ENCODE measurements around the gene GRM5. TPM values are rescaled to one million over a fixed set of nuclear protein-coding genes. Genes with fewer than 3 reads are reported as not detected.
A peak's percentile ranks its signal among the peaks of the same experiment; 100 is the strongest.
"Not testable (repeated sequence)": the region's sequence is repeated elsewhere in the genome, so short reads cannot be mapped to it uniquely, and the experiment has no call there.

The GRM5 gene
- total RNA-seq, 1 donor from 2014 or later, result 0.15 TPM

- DNase-seq (ENCODE audit: low read depth), result peak; percentile 88
Measured at GRCh38 chr11:88543902-88544655, 521.7 kb downstream of the GRM5 start.

GRCh38 chr11:88541006-88541405 is 524.8 kb downstream of the GRM5 start:
- no peak for DNase-seq (ENCODE audit: low read depth)

DNA sequence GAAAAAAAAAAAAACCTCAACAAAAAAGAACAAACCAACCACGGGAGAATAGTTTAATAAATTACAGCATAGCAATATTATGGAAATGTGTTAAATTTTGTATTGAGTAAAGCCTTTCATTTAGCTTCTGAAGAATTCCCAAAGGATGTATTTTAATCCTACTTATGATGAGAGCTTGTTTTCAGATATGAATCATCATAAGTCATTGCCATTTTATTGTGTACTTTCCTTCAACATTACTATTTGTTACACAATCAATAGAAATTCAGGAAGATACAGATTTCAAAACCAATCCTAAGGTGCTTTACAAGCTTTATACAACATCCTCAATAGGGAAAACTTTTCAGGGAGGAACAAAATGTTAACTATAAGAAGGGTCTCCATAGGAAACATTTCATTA is 527.7 kb downstream of the GRM5 start:
- peak; percentile 27 for DNase-seq (ENCODE audit: low read depth)

- no peak for DNase-seq (ENCODE audit: low read depth)
Measured at GRCh38 chr11:88537613-88538012, 528.2 kb downstream of the GRM5 start.

DNA sequence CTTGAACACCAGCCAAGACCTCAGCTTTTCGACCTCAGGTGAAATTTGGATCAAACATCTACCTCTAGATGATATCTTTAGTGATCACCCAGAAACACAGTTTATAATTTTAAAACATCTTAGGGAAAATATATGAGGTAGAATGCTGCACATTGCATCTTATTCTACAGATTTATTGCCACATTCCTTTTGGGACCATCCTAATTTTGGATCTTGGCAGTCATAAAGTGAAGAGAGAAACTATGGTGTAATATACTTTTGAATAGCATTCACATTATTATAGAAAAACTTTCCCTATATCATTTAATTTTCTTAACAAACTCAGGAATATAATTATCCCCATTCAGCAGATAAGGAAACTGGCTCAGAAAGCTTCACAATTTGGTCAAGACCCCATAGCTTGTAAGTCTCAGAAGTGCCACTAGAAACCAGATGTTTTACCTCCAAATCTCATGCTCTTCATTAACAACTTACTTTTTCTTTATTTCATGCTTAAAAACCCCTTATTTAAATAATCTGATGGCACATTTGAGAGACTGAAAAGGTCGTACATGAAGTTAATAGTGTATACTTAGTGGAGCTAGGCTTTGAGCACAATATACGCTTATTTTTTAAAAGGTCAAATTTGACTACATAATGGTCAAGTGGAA is 529.0 kb downstream of the GRM5 start:
- DNase-seq (ENCODE audit: low read depth), result no peak

GRCh38 chr11:88535916-88536547 is 529.8 kb downstream of the GRM5 start:
- DNase-seq (ENCODE audit: low read depth), result peak; percentile 98

DNA sequence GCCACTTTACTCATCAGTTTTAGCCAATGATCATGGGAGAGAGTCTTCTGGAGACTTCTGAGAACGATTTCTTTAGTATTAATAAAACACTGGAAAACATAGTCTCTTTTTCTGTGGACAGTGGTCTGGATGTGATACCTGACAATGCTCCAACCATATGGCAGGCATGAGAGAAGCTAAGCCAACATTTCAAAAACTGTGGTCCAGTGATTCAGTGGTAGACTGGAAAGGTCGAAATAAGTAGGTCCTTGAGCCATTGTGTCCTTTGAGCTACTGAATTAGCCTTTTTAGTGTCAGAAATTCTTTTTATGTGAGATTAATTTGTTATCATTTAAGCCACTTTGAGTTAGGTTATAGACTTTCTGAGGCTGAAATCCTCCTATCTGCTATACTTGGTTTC is 530.5 kb downstream of the GRM5 start:
- DNase-seq (ENCODE audit: low read depth), result peak; percentile 15

DNA sequence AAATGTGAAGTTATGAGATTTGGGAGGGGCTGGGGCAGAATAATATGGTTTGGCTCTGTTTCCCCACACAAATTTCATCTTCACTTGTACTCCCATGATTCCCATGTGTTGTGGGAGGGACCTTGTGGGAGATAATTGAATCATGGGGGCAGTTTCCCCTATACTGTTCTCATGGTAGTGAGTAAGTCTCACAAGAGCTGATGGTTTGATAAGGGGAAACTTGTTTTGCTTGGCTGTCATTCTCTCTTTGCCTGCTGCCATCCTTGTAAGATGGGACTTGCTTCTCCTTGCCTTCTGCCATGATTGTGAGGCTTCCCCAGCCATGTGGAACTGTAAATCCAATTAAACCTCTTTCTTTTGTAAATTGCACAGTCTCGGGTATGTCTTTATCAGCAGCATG is 531.1 kb downstream of the GRM5 start:
- not testable (repeated sequence) for DNase-seq (ENCODE audit: low read depth)

GRCh38 chr11:88534185-88534584 is 531.6 kb downstream of the GRM5 start:
- no peak for DNase-seq (ENCODE audit: low read depth)

GRCh38 chr11:88533001-88533400 is 532.8 kb downstream of the GRM5 start:
- no peak for DNase-seq (ENCODE audit: low read depth)

DNA sequence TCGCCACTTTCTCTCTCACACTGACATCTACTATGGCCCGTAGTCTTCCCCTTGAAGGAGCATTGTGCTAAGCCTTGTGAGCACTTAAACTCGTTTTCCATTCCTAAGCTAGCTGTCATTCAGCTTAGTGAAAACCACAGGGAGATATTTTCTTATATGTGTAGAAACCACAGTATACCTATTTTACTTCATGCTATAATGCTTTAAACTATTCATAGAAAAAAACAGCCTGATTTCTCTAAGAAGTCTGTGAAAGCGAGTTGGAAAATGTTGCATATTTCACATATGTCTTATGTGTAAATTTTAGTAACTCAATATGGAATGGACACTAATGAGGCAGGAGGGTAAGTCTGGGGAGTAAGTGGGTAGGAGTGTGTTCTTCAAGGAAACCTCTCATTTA is 534.0 kb downstream of the GRM5 start:
- no peak for DNase-seq (ENCODE audit: low read depth)

- no peak for DNase-seq (ENCODE audit: low read depth)
Measured at GRCh38 chr11:88529426-88529825, 536.4 kb downstream of the GRM5 start.

- DNase-seq (ENCODE audit: low read depth), result no peak
Measured at GRCh38 chr11:88523386-88524071, 542.3 kb downstream of the GRM5 start.

DNA sequence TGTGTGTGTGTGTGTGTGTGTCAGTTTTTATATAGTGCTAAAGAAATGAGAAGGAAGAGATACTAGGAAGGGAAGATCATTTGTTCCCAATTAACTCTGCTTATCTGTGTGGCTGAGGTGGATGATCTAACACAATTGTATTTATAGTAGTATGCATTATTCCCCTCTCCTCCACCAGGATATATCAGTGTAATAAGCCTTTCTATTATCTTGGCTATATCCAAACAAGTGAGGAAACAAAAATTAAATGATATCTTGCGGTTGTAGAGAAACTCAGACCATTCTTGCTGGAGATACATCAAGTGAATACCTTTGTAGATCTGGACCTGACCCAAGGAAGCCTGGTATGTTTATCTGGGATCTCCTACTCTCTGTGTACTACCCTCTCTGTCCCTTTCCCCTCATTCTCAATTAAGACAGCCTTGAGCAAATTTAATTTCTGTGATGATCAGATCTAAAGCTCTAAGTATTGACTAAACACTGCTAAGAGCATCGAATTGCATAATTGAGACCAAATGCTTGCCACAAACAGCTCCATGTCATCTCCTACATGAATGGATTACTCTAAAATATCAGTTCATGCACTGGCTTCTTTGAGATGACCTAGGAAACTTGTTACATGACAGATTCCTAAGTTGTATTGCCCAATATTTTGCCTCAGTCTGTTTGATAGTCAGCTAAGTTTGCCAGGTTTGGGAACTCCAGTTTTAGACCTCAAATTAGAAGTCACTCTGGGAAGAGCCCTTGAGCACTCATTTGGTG is 543.0 kb downstream of the GRM5 start:
- DNase-seq (ENCODE audit: low read depth), result no peak

- no peak for DNase-seq (ENCODE audit: low read depth)
Measured at GRCh38 chr11:88521799-88522201, 544.0 kb downstream of the GRM5 start.

DNA sequence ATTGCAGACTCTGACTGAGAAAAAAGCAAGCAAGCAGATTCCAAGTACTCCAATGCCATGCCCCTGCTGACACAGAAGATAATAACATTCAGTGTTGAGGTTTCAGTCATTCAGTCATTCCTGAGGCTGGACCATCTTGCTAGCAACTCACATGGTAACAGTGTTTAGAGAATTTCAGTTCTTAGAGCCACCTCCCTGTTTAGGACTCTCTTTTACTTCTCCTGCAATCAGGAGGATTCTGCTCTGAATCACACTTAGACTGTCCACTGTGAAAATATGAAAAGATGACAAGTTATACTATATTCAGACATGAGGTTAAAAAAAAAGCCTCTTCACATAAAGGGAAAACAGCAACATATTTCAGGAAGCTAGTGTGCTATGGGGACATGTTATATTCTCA is 544.4 kb downstream of the GRM5 start:
- DNase-seq (ENCODE audit: low read depth), result no peak

- DNase-seq (ENCODE audit: low read depth), result peak; percentile 19
Measured at GRCh38 chr11:88520391-88520790, 545.4 kb downstream of the GRM5 start.

DNA sequence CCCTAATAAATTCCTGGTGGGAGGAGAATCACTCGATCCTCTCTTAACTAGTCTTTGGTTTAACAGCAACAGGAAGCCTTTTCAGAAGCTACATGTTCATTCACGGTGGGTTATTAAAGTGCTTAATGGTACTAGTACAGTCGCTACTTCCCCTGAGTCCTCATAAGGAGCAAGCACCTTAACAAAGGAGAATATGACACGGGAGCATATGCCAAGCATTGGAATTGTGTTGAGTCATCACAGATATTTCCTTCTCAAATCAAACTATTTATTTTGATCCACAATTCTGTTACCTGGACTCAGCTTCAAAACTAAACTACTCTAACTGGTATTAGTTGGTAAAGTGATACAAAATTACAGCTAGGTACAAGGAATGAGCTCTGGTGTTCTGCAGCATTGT is 550.8 kb downstream of the GRM5 start:
- peak; percentile 6 for DNase-seq (ENCODE audit: low read depth)

DNA sequence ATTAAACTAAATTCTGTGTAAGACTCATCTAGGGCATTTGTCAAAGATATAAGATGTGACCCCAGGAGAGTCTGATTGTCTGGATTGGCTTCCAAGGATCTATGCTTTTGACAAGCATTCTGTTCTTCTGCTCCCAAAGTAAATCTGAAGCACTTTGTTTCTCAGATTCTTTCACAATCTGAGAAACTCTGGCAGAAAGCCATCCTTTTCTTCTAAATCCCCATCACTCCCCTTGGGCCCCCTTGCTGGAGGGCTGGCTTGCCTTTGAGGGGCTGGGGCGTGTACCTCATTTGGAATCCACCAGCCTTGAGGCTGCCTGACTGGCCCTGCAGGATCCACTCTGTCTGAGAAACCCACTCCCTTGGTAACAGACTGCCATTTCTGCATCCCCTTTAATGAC is 554.8 kb downstream of the GRM5 start:
- DNase-seq (ENCODE audit: low read depth), result peak; percentile 8

GRCh38 chr11:88508759-88509581 is 556.8 kb downstream of the GRM5 start:
- DNase-seq (ENCODE audit: low read depth), result peak; percentile 18

DNA sequence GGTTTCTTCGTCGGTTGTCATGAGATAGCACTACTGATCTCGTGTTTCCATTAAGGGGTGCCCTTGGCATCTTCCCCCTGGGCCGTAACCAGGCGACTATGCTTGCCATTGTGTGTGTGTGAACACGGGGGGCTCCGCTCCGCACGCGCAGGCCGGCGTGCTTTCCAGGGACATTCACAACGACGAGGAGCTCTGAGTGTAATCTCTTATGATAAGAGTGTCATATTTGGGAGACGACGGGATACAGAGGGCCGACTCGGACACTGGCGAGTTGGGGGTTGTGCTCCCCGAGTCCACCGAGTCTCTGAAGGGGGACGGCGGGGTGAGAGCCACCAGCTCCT is 557.4 kb downstream of the GRM5 start:
- no peak for DNase-seq (ENCODE audit: low read depth)
